Osteoblast (primary cell): Measurements from ENCODE around the gene SLMAP. TPM values are rescaled to one million over a fixed set of nuclear protein-coding genes. Genes with fewer than 3 reads are reported as not detected.
A peak's percentile ranks its signal among the peaks of the same experiment; 100 is the strongest.

Experiments
- DNase-seq: peaks from one replicate; pipeline ENCODE4 v3.0.0; 2011; ENCODE audit warnings: low spot score, mixed read lengths; ENCODE audit not compliant: insufficient read length; ENCODE audit errors: missing footprints
- H2AFZ ChIP-seq: 2 replicates; pipeline ENCODE4 v1.6.0; 2011; ENCODE audit warnings: mild to moderate bottlenecking, low read length
- H3K27ac ChIP-seq: 2 replicates; pipeline ENCODE4 v1.5.1; 2011; ENCODE audit warnings: mild to moderate bottlenecking, low read depth, low read length, moderate library complexity
- H3K27me3 ChIP-seq: 2 replicates; pipeline ENCODE4 v1.6.0; 2012; ENCODE audit warnings: mild to moderate bottlenecking, control low read depth, inconsistent platforms, low read length, moderate library complexity; ENCODE audit not compliant: insufficient read depth
- H3K36me3 ChIP-seq: 2 replicates; pipeline ENCODE4 v1.5.1; 2011; ENCODE audit warnings: mild to moderate bottlenecking, low read length, control low read depth, moderate library complexity; ENCODE audit not compliant: insufficient read depth
- H3K4me1 ChIP-seq: 2 replicates; pipeline ENCODE4 v1.5.1; 2011; ENCODE audit warnings: mild to moderate bottlenecking, low read length, control low read depth, moderate library complexity; ENCODE audit not compliant: insufficient read depth
- H3K4me2 ChIP-seq: 2 replicates; pipeline ENCODE4 v1.6.0; 2011; ENCODE audit warnings: mild to moderate bottlenecking, low read length; ENCODE audit not compliant: insufficient read depth
- H3K4me3 ChIP-seq: fragments of 200-600 bp; sonication (generic); 3 replicates; pipeline ENCODE4 v1.5.1; 2012; ENCODE audit warnings: mild to moderate bottlenecking, low read length, inconsistent platforms; ENCODE audit not compliant: insufficient read depth
- H3K79me2 ChIP-seq: 2 replicates; pipeline ENCODE4 v1.6.0; 2012; ENCODE audit warnings: mild to moderate bottlenecking, low read length, control low read depth, inconsistent platforms; ENCODE audit not compliant: insufficient read depth
- H3K9me3 ChIP-seq: 2 replicates; pipeline ENCODE4 v1.5.1; 2011; ENCODE audit warnings: low read depth, low read length, control low read depth
- H4K20me1 ChIP-seq: 2 replicates; pipeline ENCODE4 v1.6.0; 2012; ENCODE audit warnings: mild to moderate bottlenecking, low read length, control low read depth; ENCODE audit not compliant: insufficient read depth
- CTCF ChIP-seq: IDR thresholded peaks from 2 replicates; pipeline ENCODE4 v1.5.1; 2011; ENCODE audit warnings: mild to moderate bottlenecking, low read depth, low read length, moderate library complexity; ENCODE audit errors: extremely low read depth
- total RNA-seq: library from RNA; depleted of rRNA; stranded (reverse); fragments of >200 nt; gene quantifications from 2 replicates; pipeline ENCODE4 v1.2.3, GENCODE V29; 2012

SLMAP gene
- total RNA-seq, 1 donor: 50.7 TPM

- Histone ChIP-seq H3K36me3 (no peaks in the 10 kb centered on the region), H3K79me2 (no peaks in the 10 kb centered on the region), H3K4me1 (peaks cover 27% of the 10 kb centered on the region), H2AFZ (no peak overlapping the region), H4K20me1 (no peaks in the 10 kb centered on the region), H3K4me2 (no peak overlapping the region), H3K9me3 (no peaks in the 10 kb centered on the region), H3K27ac (no peak overlapping the region), H3K27me3 (no peaks in the 10 kb centered on the region), H3K4me3 (no peak overlapping the region)
- no peak for TF ChIP-seq CTCF
- peak; percentile 13 for DNase-seq
Measured at GRCh38 chr3:57977818-57978235, 221.7 kb downstream of the SLMAP start.

GRCh38 chr3:57978316-57978715, 222.2 kb downstream of the SLMAP start:
- Histone ChIP-seq H3K9me3 (no peaks in the 10 kb centered on the region), H3K4me1 (peaks cover 29% of the 10 kb centered on the region), H3K27me3 (no peaks in the 10 kb centered on the region), H3K4me3 (no peak overlapping the region), H2AFZ (peak overlapping the region; percentile 49), H3K36me3 (no peaks in the 10 kb centered on the region), H4K20me1 (no peaks in the 10 kb centered on the region), H3K27ac (no peak overlapping the region), H3K4me2 (no peak overlapping the region), H3K79me2 (no peaks in the 10 kb centered on the region)
- no peak for TF ChIP-seq CTCF
- DNase-seq: peak; percentile 50

Other genes with a start within 250 kb of the SLMAP start
- under 0.01 TPM in 2 replicates for gene DNAH12, start 212.0 kb upstream of the SLMAP start, total RNA-seq
- 17.1 and 19.9 TPM in 2 replicates for gene PDE12, start 200.0 kb upstream of the SLMAP start, total RNA-seq
- gene ARF4, start 159.0 kb upstream of the SLMAP start, total RNA-seq: 261 and 277 TPM in 2 replicates
- gene DENND6A, start 63.2 kb upstream of the SLMAP start, total RNA-seq: 25.3 and 27.1 TPM in 2 replicates